Prostate gland (tissue), 2 donors: ENCODE measurements around the gene TUSC2. TPM values are rescaled to one million over a fixed set of nuclear protein-coding genes. Genes with fewer than 3 reads are reported as not detected.

Source experiments
- DNase-seq: peaks from one replicate; pipeline ENCODE4 v3.0.0-alpha.2; 2019; ENCODE audit warnings: low spot score
- H3K27ac ChIP-seq, 2 donors: fragments of 200-600 bp; sonication (generic); 2 replicates each; pipeline ENCODE4 v1.5.1; 2017 to 2019
- H3K27me3 ChIP-seq: fragments of 200-600 bp; sonication (generic); replicated peaks from 2 replicates; pipeline ENCODE4 v1.5.1; 2019; ENCODE audit not compliant: insufficient read depth
- H3K36me3 ChIP-seq, 2 donors: fragments of 200-600 bp; sonication (generic); 1 replicate in 1 of 2; 2 replicates in 1 of 2; pipeline versions ENCODE4 v1.5.1 to v1.8.1; 2017 to 2019
- H3K4me1 ChIP-seq: fragments of 200-600 bp; sonication (generic); replicated peaks from 2 replicates; pipeline ENCODE4 v1.5.1; 2019
- H3K4me3 ChIP-seq, 2 donors: fragments of 200-600 bp; sonication (generic); 2 replicates each; pipeline ENCODE4 v1.5.1; 2017 to 2019
- H3K9me3 ChIP-seq: fragments of 200-600 bp; sonication (generic); 2 replicates; pipeline ENCODE4 v1.5.1; 2017
- CTCF ChIP-seq, 4 experiments: fragments of 200-600 bp in 2 of 4; fragments of 450-650 bp in 2 of 4; sonication (generic) in 2 of 4; IDR thresholded peaks; 1 replicate in 3 of 4; 2 replicates in 1 of 4; pipeline ENCODE4 v1.5.1; 2016 to 2019; ENCODE audit warnings: antibody characterized with exemption in 4 of 4, mild to moderate bottlenecking in 2 of 4, moderate library complexity in 2 of 4
- POLR2A ChIP-seq: fragments of 450-650 bp; IDR thresholded peaks from one replicate; pipeline ENCODE4 v1.6.1; 2016; ENCODE audit warnings: antibody characterized with exemption, mild to moderate bottlenecking
- POLR2AphosphoS5 ChIP-seq: sonication (generic); formaldehyde crosslinking; IDR thresholded peaks from one replicate; pipeline ENCODE4 v1.6.1; 2017; ENCODE audit warnings: antibody characterized with exemption
- WGBS: methylation state at CpG from one replicate; pipeline ENCODE4 v1.1.5; 2018; 5-methylcytosine and 5-hydroxymethylcytosine counted together
- intact Hi-C: fragments of 100-400 bp; cut with DNase I; formaldehyde crosslinking; loops from one replicate; pipeline ENCODE4 v1.14.2; 2022
- total RNA-seq, 2 donors: library from RNA; depleted of rRNA; stranded (reverse); fragments of >200 nt; gene quantifications; one replicate each; pipeline ENCODE4 v1.1.0, GENCODE V29; 2016

The TUSC2 gene
- total RNA-seq, 2 donors from 2014 or later, result 31.9 to 121 TPM

- no peak overlapping the region for H3K27ac ChIP-seq
- H3K4me1 ChIP-seq, result no peaks in the 10 kb centered on the region
- 91% methylated on average over 8 of the region's 8 CpGs for WGBS
- TF ChIP-seq POLR2AphosphoS5, result no peak
- TF ChIP-seq CTCF (IDR thresholded peaks at IDR 0.05), result no peak
- no peak for TF ChIP-seq POLR2A
- no peaks in the 10 kb centered on the region for H3K36me3 ChIP-seq
- intact Hi-C loops, result loop anchor here (10.0 kb wide), 1 partner anchor 1145 kb away; the partner anchor contains the start of gene LAMB2
- no peak for DNase-seq
- no peaks in the 10 kb centered on the region for H3K9me3 ChIP-seq
- no peaks in the 10 kb centered on the region for H3K27me3 ChIP-seq
- no peak overlapping the region for H3K4me3 ChIP-seq
Observed at GRCh38 chr3:50279255-50280016, 48.6 kb downstream of the TUSC2 start.

GRCh38 chr3:50278880-50279224 lies 49.2 kb downstream of the TUSC2 start, which contains the start of gene LSMEM2:
TSS of gene LSMEM2 (plus strand) at chr3:50279087. CDS start at chr3:50279114, 27 bp downstream.
- H3K27me3 ChIP-seq, result no peaks in the 10 kb centered on the region
- H3K36me3 ChIP-seq, result no peaks in the 10 kb centered on the region
- no peak for TF ChIP-seq POLR2AphosphoS5
- no peak for TF ChIP-seq POLR2A
- TF ChIP-seq CTCF (IDR thresholded peaks at IDR 0.05), result no peak
- H3K9me3 ChIP-seq, result no peaks in the 10 kb centered on the region
- no peak within 1 kb of the TSS for H3K27ac ChIP-seq
- H3K4me1 ChIP-seq, result no peaks in the 10 kb centered on the region
- no peak for DNase-seq
- 52% methylated on average over 2 of the region's 2 CpGs for WGBS
- H3K4me3 ChIP-seq, result no peak within 1 kb of the TSS
- intact Hi-C loops, result no loop called here

GRCh38 chr3:50278123-50278879 lies 49.7 kb downstream of the TUSC2 start:
- H3K9me3 ChIP-seq, result no peaks in the 10 kb centered on the region
- H3K4me3 ChIP-seq, result no peak overlapping the region
- no peaks in the 10 kb centered on the region for H3K4me1 ChIP-seq
- no peaks in the 10 kb centered on the region for H3K36me3 ChIP-seq
- WGBS, result 65% methylated on average over 4 of the region's 4 CpGs
- H3K27ac ChIP-seq, result no peak overlapping the region
- intact Hi-C loops, result no loop called here
- TF ChIP-seq CTCF (IDR thresholded peaks at IDR 0.05), result no peak
- TF ChIP-seq POLR2AphosphoS5, result no peak
- no peak for TF ChIP-seq POLR2A
- DNase-seq, result no peak
- no peaks in the 10 kb centered on the region for H3K27me3 ChIP-seq

- Histone ChIP-seq H3K4me1 (no peaks in the 10 kb centered on the region), H3K27me3 (no peaks in the 10 kb centered on the region), H3K9me3 (no peaks in the 10 kb centered on the region), H3K4me3 (no peak overlapping the region), H3K27ac (no peak overlapping the region), H3K36me3 (no peaks in the 10 kb centered on the region)
- DNase-seq, result no peak
- WGBS, result 85% methylated on average over 17 of the region's 17 CpGs
- TF ChIP-seq CTCF (IDR thresholded peaks at IDR 0.05) (no peak), POLR2AphosphoS5 (no peak), POLR2A (no peak)
- intact Hi-C loops, result no loop called here
Observed at GRCh38 chr3:50276762-50277101, 51.3 kb downstream of the TUSC2 start.
